ENCODE results near the gene EBF3. TPM values are rescaled to one million over a fixed set of nuclear protein-coding genes. Genes with fewer than 3 reads are reported as not detected.

EBF3 gene
- total and polyA plus RNA-seq, 2 donors (not counting 3 experiments of a cell fraction or from before 2014, with no cell fraction given): 0.92 to 2.7 TPM

- no peaks in the 10 kb centered on the region for H3K79me2 ChIP-seq (ENCODE audit: control insufficient read depth, insufficient read depth, low read length)
- H3K4me3 ChIP-seq (replicated peaks in 1 of 3; ENCODE audit: insufficient read depth in 1 of 3, low read depth in 1 of 3, low read length in 3 of 3): no peak overlapping the region
- ChIA-PET CTCF (no interaction called here), POLR2A (no interaction called here)
- dilution Hi-C loops (cut with MboI; ENCODE audit: extremely low pct_ligation_motif_present, low sequenced_read_pairs) (no loop called here), intact Hi-C loops (cut with micrococcal nuclease) (no loop called here)
- no peak overlapping the region for H2AFZ ChIP-seq (ENCODE audit: low read depth, low read length)
- no peak for TF ChIP-seq MAX (IDR thresholded peaks at IDR 0.05; ENCODE audit: insufficient read depth, insufficient read length)
- no peak for TF ChIP-seq JUN (IDR thresholded peaks at IDR 0.05; ENCODE audit: borderline replicate concordance, insufficient read depth, insufficient read length, low read depth)
- no peak for TF ChIP-seq POLR2AphosphoS5 (IDR thresholded peaks at IDR 0.05; ENCODE audit: insufficient read depth, low read depth, low read length)
- no peak for TF ChIP-seq EZH2 (IDR thresholded peaks at IDR 0.05; ENCODE audit: borderline replicate concordance, low read depth, low read length, severe bottlenecking)
- no peak for TF ChIP-seq CTCF (IDR thresholded peaks at IDR 0.05; ENCODE audit: extremely low read depth in 1 of 2, insufficient read depth in 1 of 2, low read depth in 1 of 2, low read length in 2 of 2)
- TF ChIP-seq MYC (IDR thresholded peaks at IDR 0.05; ENCODE audit: low read depth, low read length): no peak
- no peak for TF ChIP-seq POLR2A (IDR thresholded peaks at IDR 0.05; ENCODE audit: low read depth, low read length)
- H3K9me1 ChIP-seq (replicated peaks; ENCODE audit: control insufficient read depth, extremely low read depth, insufficient read depth, low read length): no peaks in the 10 kb centered on the region
- no peaks in the 10 kb centered on the region for H3K27me3 ChIP-seq (ENCODE audit: control insufficient read depth in 2 of 2, insufficient read depth in 2 of 2, low read length in 2 of 2)
- H3K4me2 ChIP-seq (ENCODE audit: insufficient read depth, low read length): no peak overlapping the region
- no peak overlapping the region for H3K9ac ChIP-seq (replicated peaks; ENCODE audit: extremely low read depth, insufficient read depth, low read length)
- H4K20me1 ChIP-seq (replicated peaks; ENCODE audit: control insufficient read depth, extremely low read depth, insufficient read depth, low read length): no peaks in the 10 kb centered on the region
- FAIRE-seq: no peak
- H3K9me3 ChIP-seq (replicated peaks; ENCODE audit: control insufficient read depth, insufficient read depth, low read length): no peaks in the 10 kb centered on the region
- DNase-seq (ENCODE audit: low read depth, low spot score): no peak
- H3K4me1 ChIP-seq (ENCODE audit: control insufficient read depth, extremely low read depth, insufficient read depth, low read length): no peaks in the 10 kb centered on the region
- no peak overlapping the region for H3K27ac ChIP-seq (ENCODE audit: insufficient read depth, low read depth, low read length)
- BruUV-seq (replicated peaks): no TSS peak
- no peaks in the 10 kb centered on the region for H3K36me3 ChIP-seq (ENCODE audit: control insufficient read depth in 2 of 2, extremely low read depth in 1 of 2, insufficient read depth in 2 of 2, low read length in 2 of 2)
Measured at GRCh38 chr10:129853562-129853903, 110.5 kb downstream of the EBF3 start.
